SH-SY5Y (cell line): ENCODE measurements around the gene CBL.

Experiments
- GATA2 ChIP-seq: IDR thresholded peaks from 2 replicates; pipeline ENCODE4 v1.6.1; 2011; ENCODE audit warnings: mild to moderate bottlenecking, low read depth, low read length
- GATA3 ChIP-seq: IDR thresholded peaks from 2 replicates; pipeline ENCODE4 v1.6.1; 2011; ENCODE audit warnings: low read depth, mild to moderate bottlenecking, low read length, moderate library complexity

GRCh38 chr11:119303227-119303718 is 97.1 kb downstream of the CBL start:
- TF ChIP-seq GATA3 (no peak), GATA2 (no peak)
